HG03108 (cell line): Measurements from ENCODE around the gene RABL3.
"Not testable (repeated sequence)": the region's sequence is repeated elsewhere in the genome, so short reads cannot be mapped to it uniquely, and the experiment has no call there.

ENCODE experiments used
- ATAC-seq: cut with Tn5 transposase; IDR thresholded peaks from one replicate; pipeline ENCODE4 v1.9.1; 2021; ENCODE audit warnings: moderate library complexity; ENCODE audit not compliant: unreplicated experiment

Gene RABL3

GRCh38 chr3:120742198-120742848, at the start of gene RABL3, which contains the start of gene GTF2E1:
RABL3 (minus strand) TSS chr3:120742516; CDS start chr3:120742507, 9 bp downstream.
GTF2E1 (plus strand) TSS chr3:120742744; CDS start chr3:120750553, 7,809 bp downstream.
- peak; percentile 99 for ATAC-seq

GRCh38 chr3:120791913-120792312, 49.6 kb upstream of the RABL3 start:
- ATAC-seq = no peak

- no peak for ATAC-seq
These were observed 48.7 kb upstream of the RABL3 start for GRCh38 chr3:120791010-120791409.

- ATAC-seq = peak; percentile 48
These were observed 43.5 kb upstream of the RABL3 start for GRCh38 chr3:120785832-120786231.

GRCh38 chr3:120780977-120781376, 38.7 kb upstream of the RABL3 start:
- ATAC-seq = peak; percentile 89

- ATAC-seq = no peak
These were observed 36.5 kb upstream of the RABL3 start for GRCh38 chr3:120778776-120779175.

- ATAC-seq = no peak
These were observed 33.1 kb upstream of the RABL3 start for GRCh38 chr3:120775411-120775810.

- peak; percentile 69 for ATAC-seq
These were observed 31.6 kb upstream of the RABL3 start for GRCh38 chr3:120773932-120774331.

GRCh38 chr3:120772081-120772480, 29.8 kb upstream of the RABL3 start:
- no peak for ATAC-seq

GRCh38 chr3:120770891-120771290, 28.6 kb upstream of the RABL3 start:
- no peak for ATAC-seq

GRCh38 chr3:120769436-120769835, 27.1 kb upstream of the RABL3 start:
- no peak for ATAC-seq

- ATAC-seq = no peak
These were observed 24.8 kb upstream of the RABL3 start for GRCh38 chr3:120767106-120767505.

- ATAC-seq = no peak
These were observed 24.3 kb upstream of the RABL3 start for GRCh38 chr3:120766576-120766975.

GRCh38 chr3:120765830-120766493, 23.6 kb upstream of the RABL3 start:
- ATAC-seq = peak; percentile 53

GRCh38 chr3:120764206-120764605, 21.9 kb upstream of the RABL3 start:
- no peak for ATAC-seq

- ATAC-seq = peak; percentile 78
These were observed 21.3 kb upstream of the RABL3 start for GRCh38 chr3:120763601-120764000.

GRCh38 chr3:120762615-120763014, 20.3 kb upstream of the RABL3 start:
- no peak for ATAC-seq

GRCh38 chr3:120758551-120758950, 16.2 kb upstream of the RABL3 start:
- ATAC-seq = not testable (repeated sequence)

- ATAC-seq = no peak
These were observed 13.7 kb upstream of the RABL3 start for GRCh38 chr3:120756061-120756460.

GRCh38 chr3:120753810-120754209, 11.5 kb upstream of the RABL3 start:
- ATAC-seq = no peak

- ATAC-seq = no peak
These were observed 10.5 kb upstream of the RABL3 start for GRCh38 chr3:120752865-120753264.

GRCh38 chr3:120752230-120752629, 9.9 kb upstream of the RABL3 start:
- ATAC-seq = no peak
